Peyer's patch (tissue), 4 donors: ENCODE measurements around the gene NDUFA13.

Source experiments
- POLR2A ChIP-seq, 2 donors: fragments of 450-650 bp; IDR thresholded peaks; one replicate each; pipeline ENCODE4 v1.5.1; 2017; ENCODE audit warnings: antibody characterized with exemption in 2 of 2, mild to moderate bottlenecking in 2 of 2, moderate library complexity in 2 of 2
- TF ChIP-seq, protein P1 (sequence below), 6 experiments: fragments of 450-650 bp in 4 of 6; fragments of 200-600 bp in 2 of 6; sonication (generic) in 1 of 6; IDR thresholded peaks; one replicate each; pipeline ENCODE4 v1.5.1; 2017 to 2019; ENCODE audit warnings: antibody characterized with exemption in 6 of 6, mild to moderate bottlenecking in 3 of 6, moderate library complexity in 1 of 6

DNA sequence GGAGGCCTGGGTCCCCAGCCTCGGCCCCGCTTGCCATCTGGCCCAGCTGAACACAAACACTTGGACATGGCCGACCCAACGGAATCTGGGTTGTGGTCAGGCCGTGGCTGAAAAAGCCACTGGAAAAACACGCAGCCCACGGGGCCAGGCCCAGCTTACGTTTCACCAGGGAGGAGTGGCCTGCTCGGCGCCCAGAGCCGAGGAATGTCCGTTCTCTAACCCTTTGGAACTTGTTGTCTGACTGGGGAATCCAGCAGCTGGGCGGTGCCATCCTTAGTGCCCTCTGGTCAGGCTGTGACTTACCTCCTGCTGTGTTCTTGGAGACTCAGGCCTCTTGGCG is 35.8 kb downstream of the NDUFA13 start:
- TF ChIP-seq POLR2A (IDR thresholded peaks at IDR 0.05): no peak
- TF ChIP-seq, protein P1, sequence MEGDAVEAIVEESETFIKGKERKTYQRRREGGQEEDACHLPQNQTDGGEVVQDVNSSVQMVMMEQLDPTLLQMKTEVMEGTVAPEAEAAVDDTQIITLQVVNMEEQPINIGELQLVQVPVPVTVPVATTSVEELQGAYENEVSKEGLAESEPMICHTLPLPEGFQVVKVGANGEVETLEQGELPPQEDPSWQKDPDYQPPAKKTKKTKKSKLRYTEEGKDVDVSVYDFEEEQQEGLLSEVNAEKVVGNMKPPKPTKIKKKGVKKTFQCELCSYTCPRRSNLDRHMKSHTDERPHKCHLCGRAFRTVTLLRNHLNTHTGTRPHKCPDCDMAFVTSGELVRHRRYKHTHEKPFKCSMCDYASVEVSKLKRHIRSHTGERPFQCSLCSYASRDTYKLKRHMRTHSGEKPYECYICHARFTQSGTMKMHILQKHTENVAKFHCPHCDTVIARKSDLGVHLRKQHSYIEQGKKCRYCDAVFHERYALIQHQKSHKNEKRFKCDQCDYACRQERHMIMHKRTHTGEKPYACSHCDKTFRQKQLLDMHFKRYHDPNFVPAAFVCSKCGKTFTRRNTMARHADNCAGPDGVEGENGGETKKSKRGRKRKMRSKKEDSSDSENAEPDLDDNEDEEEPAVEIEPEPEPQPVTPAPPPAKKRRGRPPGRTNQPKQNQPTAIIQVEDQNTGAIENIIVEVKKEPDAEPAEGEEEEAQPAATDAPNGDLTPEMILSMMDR (IDR thresholded peaks at IDR 0.05): no peak
